ENCODE results near the gene OPCML.

OPCML gene

GRCh38 chr11:132639986-132640385 lies 892.3 kb downstream of the OPCML start:
- no peak for DNase-seq

- no peak for DNase-seq
Measured at GRCh38 chr11:132639403-132639802, 892.9 kb downstream of the OPCML start.

- no peak for DNase-seq
Measured at GRCh38 chr11:132638423-132638822, 893.9 kb downstream of the OPCML start.

- no peak for DNase-seq
Measured at GRCh38 chr11:132636523-132636922, 895.8 kb downstream of the OPCML start.

- no peak for DNase-seq
Measured at GRCh38 chr11:132632641-132633124, 899.6 kb downstream of the OPCML start.

- no peak for DNase-seq
Measured at GRCh38 chr11:132631989-132632388, 900.3 kb downstream of the OPCML start.

GRCh38 chr11:132627981-132628380 lies 904.3 kb downstream of the OPCML start:
- no peak for DNase-seq

- DNase-seq, result no peak
Measured at GRCh38 chr11:132626446-132626845, 905.9 kb downstream of the OPCML start.

- no peak for DNase-seq
Measured at GRCh38 chr11:132623511-132623910, 908.8 kb downstream of the OPCML start.

GRCh38 chr11:132621976-132622580 lies 910.2 kb downstream of the OPCML start:
- DNase-seq, result no peak

GRCh38 chr11:132620423-132620822 lies 911.9 kb downstream of the OPCML start:
- no peak for DNase-seq

GRCh38 chr11:132610791-132611190 lies 921.5 kb downstream of the OPCML start:
- no peak for DNase-seq

GRCh38 chr11:132610216-132610615 lies 922.1 kb downstream of the OPCML start:
- DNase-seq, result no peak

GRCh38 chr11:132607575-132607974 lies 924.7 kb downstream of the OPCML start:
- DNase-seq, result no peak

GRCh38 chr11:132605825-132606570 lies 926.3 kb downstream of the OPCML start:
- DNase-seq, result no peak

- no peak for DNase-seq
Measured at GRCh38 chr11:132604431-132604830, 927.9 kb downstream of the OPCML start.

GRCh38 chr11:132601875-132602274 lies 930.4 kb downstream of the OPCML start:
- no peak for DNase-seq

GRCh38 chr11:132595711-132596134 lies 936.6 kb downstream of the OPCML start:
- DNase-seq, result no peak

- no peak for DNase-seq
Measured at GRCh38 chr11:132595246-132595645, 937.1 kb downstream of the OPCML start.

- no peak for DNase-seq
Measured at GRCh38 chr11:132590986-132591385, 941.3 kb downstream of the OPCML start.

- no peak for DNase-seq
Measured at GRCh38 chr11:132590554-132590953, 941.7 kb downstream of the OPCML start.

- DNase-seq, result no peak
Measured at GRCh38 chr11:132589791-132590190, 942.5 kb downstream of the OPCML start.

- DNase-seq, result no peak
Measured at GRCh38 chr11:132588366-132588765, 943.9 kb downstream of the OPCML start.

GRCh38 chr11:132587716-132588115 lies 944.6 kb downstream of the OPCML start:
- no peak for DNase-seq

GRCh38 chr11:132586801-132587200 lies 945.5 kb downstream of the OPCML start:
- DNase-seq, result no peak

Measured in inflammatory macrophage treated with lipopolysaccharide for 1 hour (primary cell).